HEK293T (cell line): ENCODE measurements around the gene TRIM66.

Experiments
- ARNT ChIP-seq: fragments of 450-650 bp; IDR thresholded peaks from 2 replicates; pipeline ENCODE4 v1.6.1; 2017; ENCODE audit warnings: mild to moderate bottlenecking
- BHLHE40 ChIP-seq: fragments of 450-650 bp; IDR thresholded peaks from 2 replicates; pipeline ENCODE4 v1.6.1; 2016; ENCODE audit warnings: mild to moderate bottlenecking, moderate library complexity, borderline replicate concordance
- ELF4 ChIP-seq: fragments of 450-650 bp; IDR thresholded peaks from 2 replicates; pipeline ENCODE4 v1.6.1; 2017; ENCODE audit warnings: antibody characterized with exemption
- FOXA1 ChIP-seq: fragments of 450-650 bp; IDR thresholded peaks from 2 replicates; pipeline ENCODE4 v1.6.1; 2016; ENCODE audit warnings: mild to moderate bottlenecking
- FOXM1 ChIP-seq: fragments of 450-650 bp; IDR thresholded peaks from 2 replicates; pipeline ENCODE4 v1.6.1; 2017; ENCODE audit warnings: mild to moderate bottlenecking, borderline replicate concordance
- L3MBTL2 ChIP-seq: fragments of 450-650 bp; conservative IDR thresholded peaks from 2 replicates; pipeline ENCODE4 v1.6.1; 2016; ENCODE audit warnings: mild to moderate bottlenecking
- SP1 ChIP-seq: fragments of 450-650 bp; IDR thresholded peaks from 2 replicates; pipeline ENCODE4 v1.6.1; 2017
- SUZ12 ChIP-seq: fragments of 450-650 bp; IDR thresholded peaks from 2 replicates; pipeline ENCODE4 v1.6.1; 2016; ENCODE audit warnings: mild to moderate bottlenecking
- ZNF384 ChIP-seq: fragments of 450-650 bp; IDR thresholded peaks from 2 replicates; pipeline ENCODE4 v1.6.1; 2016

GRCh38 chr11:8671193-8671612, 11.3 kb downstream of the TRIM66 start:
- no peak for TF ChIP-seq ELF4
- no peak for TF ChIP-seq ARNT
- no peak for TF ChIP-seq FOXM1
- no peak for TF ChIP-seq L3MBTL2
- no peak for TF ChIP-seq SP1
- no peak for TF ChIP-seq FOXA1
- no peak for TF ChIP-seq BHLHE40
- TF ChIP-seq ZNF384 = no peak
- no peak for TF ChIP-seq SUZ12
